GM12875 (cell line): ENCODE data around the gene BCOR.

Source experiments
- H3K4me3 ChIP-seq: one replicate; pipeline ENCODE4 v1.5.1; 2011; ENCODE audit warnings: low read depth, low read length, control low read depth
- CTCF ChIP-seq: IDR thresholded peaks from 2 replicates; pipeline ENCODE4 v1.5.1; 2011; ENCODE audit warnings: low read depth, mild to moderate bottlenecking, control low read depth, inconsistent platforms, low read length, moderate library complexity, borderline replicate concordance; ENCODE audit not compliant: insufficient read depth

The BCOR gene

GRCh38 chrX:40080894-40081678 is 16.7 kb downstream of the BCOR start:
- H3K4me3 ChIP-seq = no peak overlapping the region
- no peak for TF ChIP-seq CTCF

GRCh38 chrX:40079572-40079971 is 18.2 kb downstream of the BCOR start:
- no peak overlapping the region for H3K4me3 ChIP-seq
- TF ChIP-seq CTCF = no peak

GRCh38 chrX:40078489-40079227 is 19.1 kb downstream of the BCOR start:
- no peak for TF ChIP-seq CTCF
- H3K4me3 ChIP-seq = no peak overlapping the region

- no peak overlapping the region for H3K4me3 ChIP-seq
- no peak for TF ChIP-seq CTCF
Measured at GRCh38 chrX:40077906-40078305, 19.9 kb downstream of the BCOR start.

GRCh38 chrX:40076750-40077575 is 20.8 kb downstream of the BCOR start:
- TF ChIP-seq CTCF = no peak
- H3K4me3 ChIP-seq = no peak overlapping the region

GRCh38 chrX:40074959-40075332 is 22.8 kb downstream of the BCOR start:
- H3K4me3 ChIP-seq = no peak overlapping the region
- TF ChIP-seq CTCF = no peak
